CD14-positive monocyte (primary cell): ENCODE measurements around the gene SLC17A5. TPM values are rescaled to one million over a fixed set of nuclear protein-coding genes. Genes with fewer than 3 reads are reported as not detected.

Experiments
- DNase-seq, 3 donors: peaks; one replicate each; pipeline ENCODE4 v3.0.0-alpha.2; 2011 to 2022
- H2AFZ ChIP-seq: 2 replicates; pipeline ENCODE4 v1.6.0; 2012; ENCODE audit warnings: mild to moderate bottlenecking, low read depth, low read length, inconsistent platforms; ENCODE audit not compliant: insufficient read depth, poor library complexity, severe bottlenecking
- H3K27ac ChIP-seq, 2 donors: 1 replicate in 1 of 2; 2 replicates in 1 of 2; pipeline ENCODE4 v1.5.1; 2012 to 2013; ENCODE audit warnings: low read length in 2 of 2, control low read depth in 1 of 2, inconsistent platforms in 1 of 2, low read depth in 1 of 2, mild to moderate bottlenecking in 1 of 2
- H3K27me3 ChIP-seq, 2 donors: one replicate each; pipeline versions ENCODE4 v1.6.0 to v1.6.1; 2011 to 2013; ENCODE audit warnings: low read length in 2 of 2; ENCODE audit not compliant: control insufficient read depth in 2 of 2, insufficient read depth in 2 of 2
- H3K36me3 ChIP-seq, 2 donors: replicated peaks in 1 of 2; 1 replicate in 1 of 2; 2 replicates in 1 of 2; pipeline versions ENCODE4 v1.5.1 to v1.6.1; 2012 to 2013; ENCODE audit warnings: low read length in 2 of 2, control low read depth in 1 of 2, inconsistent platforms in 1 of 2, mild to moderate bottlenecking in 1 of 2; ENCODE audit not compliant: insufficient read depth in 2 of 2, control insufficient read depth in 1 of 2
- H3K4me1 ChIP-seq, 2 donors: 1 replicate in 1 of 2; 2 replicates in 1 of 2; pipeline versions ENCODE4 v1.5.1 to v1.6.1; 2012 to 2013; ENCODE audit warnings: low read length in 2 of 2, control low read depth in 1 of 2, inconsistent platforms in 1 of 2, mild to moderate bottlenecking in 1 of 2, moderate library complexity in 1 of 2; ENCODE audit not compliant: insufficient read depth in 2 of 2, control insufficient read depth in 1 of 2
- H3K4me2 ChIP-seq: replicated peaks from 2 replicates; pipeline ENCODE3; 2012; ENCODE audit warnings: low read length, moderate library complexity, mild to moderate bottlenecking; ENCODE audit not compliant: poor library complexity, severe bottlenecking; ENCODE audit errors: extremely low read depth
- H3K4me3 ChIP-seq, 3 experiments: fragments of 200-600 bp in 1 of 3; sonication (generic) in 1 of 3; replicated peaks in 1 of 3; 1 replicate in 2 of 3; 2 replicates in 1 of 3; pipeline ENCODE4 v1.5.1; 2011 to 2013; ENCODE audit warnings: low read length in 3 of 3, mild to moderate bottlenecking in 3 of 3, control low read depth in 2 of 3, low read depth in 2 of 3, inconsistent platforms in 1 of 3, moderate library complexity in 1 of 3
- H3K79me2 ChIP-seq: 2 replicates; pipeline ENCODE4 v1.6.0; 2012; ENCODE audit warnings: mild to moderate bottlenecking, control low read depth, inconsistent platforms, low read length, moderate library complexity; ENCODE audit not compliant: insufficient read depth
- H3K9ac ChIP-seq: 2 replicates; pipeline ENCODE4 v1.6.0; 2017; ENCODE audit warnings: low read length, mild to moderate bottlenecking; ENCODE audit not compliant: insufficient read depth, poor library complexity, severe bottlenecking
- H3K9me3 ChIP-seq, 2 donors: replicated peaks in 1 of 2; 1 replicate in 1 of 2; 2 replicates in 1 of 2; pipeline versions ENCODE4 v1.5.1 to v1.6.1; 2012 to 2013; ENCODE audit warnings: low read length in 2 of 2, control low read depth in 1 of 2; ENCODE audit not compliant: control insufficient read depth in 1 of 2, insufficient read depth in 1 of 2
- H4K20me1 ChIP-seq: 2 replicates; pipeline ENCODE4 v1.6.0; 2012; ENCODE audit warnings: mild to moderate bottlenecking, low read length, control low read depth, moderate library complexity; ENCODE audit not compliant: insufficient read depth
- H3K27ac Mint-ChIP-seq, 7 donors: one replicate each; pipeline ENCODE4 v1.8.0; 2020; ENCODE audit warnings: mild to moderate bottlenecking in 7 of 7, mixed read lengths in 7 of 7, moderate library complexity in 6 of 7, inconsistent platforms in 2 of 7
- H3K27me3 Mint-ChIP-seq, 3 donors: one replicate each; pipeline ENCODE4 v1.8.0; 2021 to 2022; ENCODE audit warnings: low read depth in 3 of 3, mild to moderate bottlenecking in 3 of 3, mixed read lengths in 3 of 3, moderate library complexity in 3 of 3, inconsistent platforms in 1 of 3
- H3K36me3 Mint-ChIP-seq, 2 donors: one replicate each; pipeline ENCODE4 v1.8.0; 2020; ENCODE audit warnings: mixed read lengths in 2 of 2, inconsistent platforms in 1 of 2, mild to moderate bottlenecking in 1 of 2
- H3K4me1 Mint-ChIP-seq: one replicate; pipeline ENCODE4 v1.8.0; 2020; ENCODE audit warnings: mild to moderate bottlenecking, mixed read lengths
- H3K4me3 Mint-ChIP-seq, 2 donors: one replicate each; pipeline ENCODE4 v1.8.0; 2020; ENCODE audit warnings: mild to moderate bottlenecking in 2 of 2, mixed read lengths in 2 of 2, moderate library complexity in 1 of 2
- H3K9me3 Mint-ChIP-seq, 7 donors: one replicate each; pipeline ENCODE4 v1.8.0; 2020 to 2022; ENCODE audit warnings: mixed read lengths in 7 of 7, mild to moderate bottlenecking in 6 of 7, moderate library complexity in 6 of 7, inconsistent platforms in 2 of 7
- WGBS: methylation state at CpG from one replicate; pipeline ENCODE4 v1.1.5; 2013; ENCODE audit warnings: missing lambda C conversion rate; ENCODE audit not compliant: insufficient coverage; 5-methylcytosine and 5-hydroxymethylcytosine counted together
- intact Hi-C, 2 donors: fragments of 100-400 bp; cut with micrococcal nuclease; formaldehyde crosslinking; loops; one replicate each; pipeline versions ENCODE4 v1.15.0 to v1.15.1; 2023
- polyA plus RNA-seq, 3 donors: library from polyadenylated mRNA; depleted of rRNA in 1 of 3; unstranded in 2 of 3; stranded (reverse) in 1 of 3; fragments of 300-500 nt in 2 of 3; fragments of >200 nt in 1 of 3; fragmentation: Illumina TruSeq in 2 of 3; gene quantifications; 1 replicate in 2 of 3; 2 replicates in 1 of 3; pipeline ENCODE4 v1.2.3, GENCODE V29; 2012 to 2021
- TF ChIP-seq, protein P1 (sequence below): fragments of 200-600 bp; IDR thresholded peaks from one replicate; pipeline ENCODE4 v1.8.0; 2022; ENCODE audit warnings: antibody characterized with exemption, mild to moderate bottlenecking

SLC17A5 gene
- polyA plus RNA-seq, 3 donors: 5.3 to 11.6 (median 9.4) TPM

DNA sequence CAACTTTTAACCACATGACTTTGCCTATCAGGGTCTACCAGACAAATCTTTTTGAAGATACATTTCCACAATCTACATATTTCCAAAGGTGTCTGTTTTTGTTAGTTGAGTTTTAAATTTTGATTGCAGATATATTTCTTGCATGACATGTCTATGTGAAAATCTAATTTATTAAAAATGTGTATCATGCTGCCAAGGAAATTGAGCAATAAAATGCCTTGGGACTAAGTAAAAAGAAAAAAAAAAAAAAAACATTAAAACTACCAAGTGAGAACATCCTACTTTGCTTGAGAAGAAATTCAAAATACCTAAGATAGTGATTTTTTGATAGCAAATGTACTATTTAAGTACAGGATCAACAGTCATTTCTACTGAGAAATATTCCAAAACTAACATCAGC is 17.7 kb downstream of the SLC17A5 start:
- H3K9ac ChIP-seq: no peak overlapping the region
- H3K9me3 Mint-ChIP-seq: no peaks in the 10 kb centered on the region
- H3K27me3 Mint-ChIP-seq: no peaks in the 10 kb centered on the region
- H3K27ac ChIP-seq: no peak overlapping the region
- peaks cover 85 to 88% of the 10 kb centered on the region in 2 donors for H3K36me3 ChIP-seq
- H3K36me3 Mint-ChIP-seq: peaks cover 67 to 75% of the 10 kb centered on the region in 2 donors
- H3K4me3 ChIP-seq: no peak overlapping the region
- no peaks in the 10 kb centered on the region for H3K79me2 ChIP-seq
- H3K9me3 ChIP-seq: no peaks in the 10 kb centered on the region
- no peak overlapping the region for H2AFZ ChIP-seq
- H3K27ac Mint-ChIP-seq: peak overlapping the region in 1 of 7 donors; percentile 13
- intact Hi-C loops: no loop called here
- peaks cover 6% of the 10 kb centered on the region for H3K4me1 Mint-ChIP-seq
- TF ChIP-seq, protein P1, sequence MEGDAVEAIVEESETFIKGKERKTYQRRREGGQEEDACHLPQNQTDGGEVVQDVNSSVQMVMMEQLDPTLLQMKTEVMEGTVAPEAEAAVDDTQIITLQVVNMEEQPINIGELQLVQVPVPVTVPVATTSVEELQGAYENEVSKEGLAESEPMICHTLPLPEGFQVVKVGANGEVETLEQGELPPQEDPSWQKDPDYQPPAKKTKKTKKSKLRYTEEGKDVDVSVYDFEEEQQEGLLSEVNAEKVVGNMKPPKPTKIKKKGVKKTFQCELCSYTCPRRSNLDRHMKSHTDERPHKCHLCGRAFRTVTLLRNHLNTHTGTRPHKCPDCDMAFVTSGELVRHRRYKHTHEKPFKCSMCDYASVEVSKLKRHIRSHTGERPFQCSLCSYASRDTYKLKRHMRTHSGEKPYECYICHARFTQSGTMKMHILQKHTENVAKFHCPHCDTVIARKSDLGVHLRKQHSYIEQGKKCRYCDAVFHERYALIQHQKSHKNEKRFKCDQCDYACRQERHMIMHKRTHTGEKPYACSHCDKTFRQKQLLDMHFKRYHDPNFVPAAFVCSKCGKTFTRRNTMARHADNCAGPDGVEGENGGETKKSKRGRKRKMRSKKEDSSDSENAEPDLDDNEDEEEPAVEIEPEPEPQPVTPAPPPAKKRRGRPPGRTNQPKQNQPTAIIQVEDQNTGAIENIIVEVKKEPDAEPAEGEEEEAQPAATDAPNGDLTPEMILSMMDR: no peak
- no peaks in the 10 kb centered on the region for H4K20me1 ChIP-seq
- no peaks in the 10 kb centered on the region for H3K27me3 ChIP-seq
- no peak overlapping the region for H3K4me3 Mint-ChIP-seq
- no peaks in the 10 kb centered on the region for H3K4me1 ChIP-seq
- DNase-seq: no peak
- H3K4me2 ChIP-seq: no peak overlapping the region

DNA sequence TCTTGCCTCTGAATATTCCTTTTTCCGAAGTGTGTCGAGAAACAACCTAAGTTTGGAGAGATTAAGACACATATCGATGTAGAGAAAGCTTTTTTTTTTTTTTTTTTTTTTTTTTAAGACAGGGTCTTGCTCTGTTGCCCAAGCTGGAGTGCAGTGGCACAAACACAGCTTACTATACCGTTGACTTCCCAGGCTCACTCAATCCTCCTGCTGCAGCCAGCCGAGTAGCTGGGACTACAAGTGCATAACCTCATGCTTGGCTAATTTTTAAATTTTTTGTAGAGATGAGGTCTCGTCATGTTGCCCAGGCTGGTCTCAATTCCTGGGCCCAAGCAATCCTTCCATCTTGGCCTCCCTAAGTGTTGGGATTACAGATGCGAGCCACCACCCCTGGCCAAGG is 21.4 kb downstream of the SLC17A5 start:
- Histone ChIP-seq H3K27me3 (no peaks in the 10 kb centered on the region), H3K27ac (no peak overlapping the region), H3K4me2 (no peak overlapping the region), H3K4me1 (no peaks in the 10 kb centered on the region), H2AFZ (no peak overlapping the region), H3K9me3 (no peaks in the 10 kb centered on the region), H3K4me3 (no peak overlapping the region), H3K9ac (no peak overlapping the region), H3K36me3 (peaks cover 77 to 88% of the 10 kb centered on the region in 2 donors), H4K20me1 (no peaks in the 10 kb centered on the region), H3K79me2 (no peaks in the 10 kb centered on the region)
- H3K4me3 Mint-ChIP-seq: no peak overlapping the region
- TF ChIP-seq, protein P1: no peak
- no peak overlapping the region for H3K27ac Mint-ChIP-seq
- peaks cover 64 to 74% of the 10 kb centered on the region in 2 donors for H3K36me3 Mint-ChIP-seq
- intact Hi-C loops: no loop called here
- 100% methylated on average over 1 of the region's 7 CpGs for WGBS
- H3K4me1 Mint-ChIP-seq: peaks cover 10% of the 10 kb centered on the region
- no peak for DNase-seq
- H3K27me3 Mint-ChIP-seq: no peaks in the 10 kb centered on the region
- H3K9me3 Mint-ChIP-seq: no peaks in the 10 kb centered on the region
